ENCODE measurements around the gene RFLNA.
"Not testable (repeated sequence)": the region's sequence is repeated elsewhere in the genome, so short reads cannot be mapped to it uniquely, and the experiment has no call there.

The RFLNA gene

GRCh38 chr12:124318278-124319020 lies 23.6 kb downstream of the RFLNA start:
- no peak overlapping the region for H3K27ac Mint-ChIP-seq
- no peaks in the 10 kb centered on the region for H3K9me3 Mint-ChIP-seq
- peaks cover under 1% of the 10 kb centered on the region for H3K36me3 Mint-ChIP-seq
- no peaks in the 10 kb centered on the region for H3K4me1 Mint-ChIP-seq
- H3K27me3 Mint-ChIP-seq: no peaks in the 10 kb centered on the region
- no peak overlapping the region for H3K4me3 Mint-ChIP-seq

- H3K4me3 Mint-ChIP-seq: no peak overlapping the region
- H3K27ac Mint-ChIP-seq: no peak overlapping the region
- H3K4me1 Mint-ChIP-seq: no peaks in the 10 kb centered on the region
- H3K27me3 Mint-ChIP-seq: no peaks in the 10 kb centered on the region
- H3K36me3 Mint-ChIP-seq: peaks cover 11% of the 10 kb centered on the region
- peaks cover 6% of the 10 kb centered on the region for H3K9me3 Mint-ChIP-seq
Measured at GRCh38 chr12:124319368-124320050, 24.6 kb downstream of the RFLNA start.

- Mint-ChIP-seq H3K27ac (no peak overlapping the region), H3K4me1 (no peaks in the 10 kb centered on the region)
Measured at GRCh38 chr12:124321040-124321481, 26.2 kb downstream of the RFLNA start.

GRCh38 chr12:124321556-124322270 lies 26.8 kb downstream of the RFLNA start:
- Mint-ChIP-seq H3K27ac (no peak overlapping the region), H3K27me3 (no peaks in the 10 kb centered on the region), H3K4me1 (no peaks in the 10 kb centered on the region), H3K9me3 (peaks cover 6% of the 10 kb centered on the region), H3K4me3 (no peak overlapping the region), H3K36me3 (peaks cover 15% of the 10 kb centered on the region)

More at GRCh38 chr12:124321040-124321481, 26.2 kb downstream of the RFLNA start:
- Mint-ChIP-seq H3K36me3 (peaks cover 15% of the 10 kb centered on the region), H3K4me3 (no peak overlapping the region), H3K9me3 (peaks cover 6% of the 10 kb centered on the region), H3K27me3 (no peaks in the 10 kb centered on the region)

GRCh38 chr12:124322271-124322998 lies 27.5 kb downstream of the RFLNA start:
- Mint-ChIP-seq H3K4me1 (no peaks in the 10 kb centered on the region), H3K27me3 (no peaks in the 10 kb centered on the region), H3K4me3 (no peak overlapping the region), H3K27ac (no peak overlapping the region), H3K9me3 (peaks cover 6% of the 10 kb centered on the region), H3K36me3 (peaks cover 15% of the 10 kb centered on the region)

GRCh38 chr12:124322999-124323328 lies 28.1 kb downstream of the RFLNA start:
- not testable (repeated sequence) for H3K4me1 Mint-ChIP-seq, H3K27ac Mint-ChIP-seq

GRCh38 chr12:124323771-124324530 lies 29.1 kb downstream of the RFLNA start:
- Mint-ChIP-seq H3K4me3 (no peak overlapping the region), H3K9me3 (peaks cover 6% of the 10 kb centered on the region), H3K27ac (peak overlapping the region; percentile 55), H3K27me3 (no peaks in the 10 kb centered on the region), H3K36me3 (peaks cover 15% of the 10 kb centered on the region), H3K4me1 (no peaks in the 10 kb centered on the region)

More at GRCh38 chr12:124322999-124323328, 28.1 kb downstream of the RFLNA start:
- not testable (repeated sequence) for H3K9me3 Mint-ChIP-seq, H3K27me3 Mint-ChIP-seq, H3K4me3 Mint-ChIP-seq
- peaks cover 15% of the 10 kb centered on the region for H3K36me3 Mint-ChIP-seq

- Mint-ChIP-seq H3K27me3 (no peaks in the 10 kb centered on the region), H3K27ac (no peak overlapping the region), H3K4me1 (no peaks in the 10 kb centered on the region)
Measured at GRCh38 chr12:124324803-124325705, 30.2 kb downstream of the RFLNA start.

GRCh38 chr12:124326104-124326503 lies 31.2 kb downstream of the RFLNA start:
- Mint-ChIP-seq H3K27ac (no peak overlapping the region), H3K4me1 (no peaks in the 10 kb centered on the region)

More at GRCh38 chr12:124324803-124325705, 30.2 kb downstream of the RFLNA start:
- H3K36me3 Mint-ChIP-seq: peaks cover 16% of the 10 kb centered on the region
- no peak overlapping the region for H3K4me3 Mint-ChIP-seq
- peaks cover 6% of the 10 kb centered on the region for H3K9me3 Mint-ChIP-seq

GRCh38 chr12:124326871-124327270 lies 32.0 kb downstream of the RFLNA start:
- H3K9me3 Mint-ChIP-seq: peaks cover 6% of the 10 kb centered on the region
- H3K4me1 Mint-ChIP-seq: no peaks in the 10 kb centered on the region
- no peak overlapping the region for H3K27ac Mint-ChIP-seq
- H3K4me3 Mint-ChIP-seq: no peak overlapping the region
- H3K36me3 Mint-ChIP-seq: peaks cover 17% of the 10 kb centered on the region
- no peaks in the 10 kb centered on the region for H3K27me3 Mint-ChIP-seq

More at GRCh38 chr12:124326104-124326503, 31.2 kb downstream of the RFLNA start:
- Mint-ChIP-seq H3K36me3 (peaks cover 17% of the 10 kb centered on the region), H3K27me3 (no peaks in the 10 kb centered on the region), H3K9me3 (peaks cover 6% of the 10 kb centered on the region), H3K4me3 (no peak overlapping the region)

GRCh38 chr12:124327362-124328043 lies 32.6 kb downstream of the RFLNA start:
- Mint-ChIP-seq H3K4me3 (no peak overlapping the region), H3K36me3 (peaks cover 17% of the 10 kb centered on the region), H3K4me1 (no peaks in the 10 kb centered on the region), H3K27ac (no peak overlapping the region), H3K27me3 (no peaks in the 10 kb centered on the region), H3K9me3 (peaks cover 6% of the 10 kb centered on the region)

GRCh38 chr12:124328116-124328515 lies 33.2 kb downstream of the RFLNA start:
- Mint-ChIP-seq H3K4me3 (no peak overlapping the region), H3K36me3 (peaks cover 17% of the 10 kb centered on the region), H3K27ac (no peak overlapping the region), H3K9me3 (peaks cover 6% of the 10 kb centered on the region), H3K4me1 (no peaks in the 10 kb centered on the region), H3K27me3 (no peaks in the 10 kb centered on the region)

GRCh38 chr12:124328636-124329035 lies 33.7 kb downstream of the RFLNA start:
- no peaks in the 10 kb centered on the region for H3K4me1 Mint-ChIP-seq
- H3K4me3 Mint-ChIP-seq: no peak overlapping the region
- H3K36me3 Mint-ChIP-seq: peaks cover 15% of the 10 kb centered on the region
- no peak overlapping the region for H3K27ac Mint-ChIP-seq
- no peaks in the 10 kb centered on the region for H3K27me3 Mint-ChIP-seq
- H3K9me3 Mint-ChIP-seq: peaks cover 6% of the 10 kb centered on the region

Data from activated naive CD4-positive, alpha-beta T cell treated with anti-CD3 and anti-CD28 coated beads, Interleukin-2, amount 50 U/mL, for 24 hours (primary cell).